HAP-1 (cell line): ENCODE measurements around the gene SBNO2.

ENCODE experiments used
- DNase-seq, 2 experiments: peaks; one replicate each; pipeline ENCODE4 v3.0.0-alpha.2; 2016 to 2020; ENCODE audit warnings: low spot score in 2 of 2
- H3K27me3 ChIP-seq: fragments of 250-450 bp; sonication (Bioruptor Pico); 2 replicates; pipeline ENCODE4 v1.5.1; 2020; ENCODE audit warnings: low read depth, mild to moderate bottlenecking, moderate library complexity
- H3K36me3 ChIP-seq: fragments of 250-450 bp; sonication (Bioruptor Pico); replicated peaks from 2 replicates; pipeline ENCODE4 v1.5.1; 2020; ENCODE audit warnings: mild to moderate bottlenecking
- H3K4me1 ChIP-seq: fragments of 250-450 bp; sonication (Bioruptor Pico); 2 replicates; pipeline ENCODE4 v1.5.1; 2020; ENCODE audit warnings: mild to moderate bottlenecking
- H3K4me3 ChIP-seq: fragments of 250-450 bp; sonication (Bioruptor Pico); 2 replicates; pipeline ENCODE4 v1.5.1; 2020; ENCODE audit warnings: mild to moderate bottlenecking, moderate library complexity
- H3K9me3 ChIP-seq: fragments of 250-450 bp; sonication (Bioruptor Pico); 2 replicates; pipeline ENCODE4 v1.5.1; 2020; ENCODE audit warnings: mild to moderate bottlenecking, moderate library complexity
- in situ Hi-C: fragments of 300-500 bp; cut with MboI; formaldehyde crosslinking; loops from 3 replicates; pipeline ENCODE4 v1.14.3; 2020; ENCODE audit warnings: low sequenced_read_pairs, inconsistent platforms, mixed read lengths

Gene SBNO2

DNA sequence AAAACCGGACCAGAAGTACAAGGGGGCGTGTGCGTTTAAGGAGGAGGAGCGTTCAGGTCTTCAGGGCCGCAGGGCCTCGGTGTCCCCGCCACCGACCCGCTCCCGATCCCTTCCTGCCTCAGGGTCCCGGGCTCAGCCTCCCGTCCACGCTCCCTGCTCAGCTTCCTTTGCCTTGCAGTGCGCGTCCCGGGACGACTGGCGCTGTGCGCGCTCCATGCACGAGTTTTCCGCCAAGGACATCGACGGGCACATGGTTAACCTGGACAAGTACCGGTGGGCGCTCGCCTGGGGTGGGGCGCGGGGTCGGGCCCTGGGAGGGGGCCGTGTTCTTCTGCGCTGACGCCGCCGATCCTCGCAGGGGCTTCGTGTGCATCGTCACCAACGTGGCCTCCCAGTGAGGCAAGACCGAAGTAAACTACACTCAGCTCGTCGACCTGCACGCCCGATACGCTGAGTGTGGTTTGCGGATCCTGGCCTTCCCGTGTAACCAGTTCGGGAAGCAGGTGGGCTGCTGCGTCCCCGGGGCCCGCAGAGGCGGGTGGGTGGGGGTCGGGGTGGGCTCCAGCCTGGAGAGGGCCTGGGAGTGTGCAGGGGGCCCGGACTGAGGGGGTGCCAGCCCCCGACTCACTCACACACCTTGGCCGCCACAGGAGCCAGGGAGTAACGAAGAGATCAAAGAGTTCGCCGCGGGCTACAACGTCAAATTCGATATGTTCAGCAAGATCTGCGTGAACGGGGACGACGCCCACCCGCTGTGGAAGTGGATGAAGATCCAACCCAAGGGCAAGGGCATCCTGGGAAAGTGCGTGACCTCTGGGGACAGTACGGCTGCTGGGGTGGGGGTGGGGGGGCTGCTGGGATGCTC lies 68.8 kb downstream of the SBNO2 start:
- no peaks in the 10 kb centered on the region for H3K27me3 ChIP-seq
- in situ Hi-C loops: loop anchor here (5.0 kb wide), 1 partner anchor 97 kb away; no protein-coding TSS in a partner anchor
- peaks cover 26% of the 10 kb centered on the region for H3K36me3 ChIP-seq
- H3K9me3 ChIP-seq: no peaks in the 10 kb centered on the region
- peak overlapping the region; percentile 64 for H3K4me3 ChIP-seq
- peaks cover 11% of the 10 kb centered on the region for H3K4me1 ChIP-seq
- peak in 1 of 2 experiments; percentile 56 for DNase-seq

DNA sequence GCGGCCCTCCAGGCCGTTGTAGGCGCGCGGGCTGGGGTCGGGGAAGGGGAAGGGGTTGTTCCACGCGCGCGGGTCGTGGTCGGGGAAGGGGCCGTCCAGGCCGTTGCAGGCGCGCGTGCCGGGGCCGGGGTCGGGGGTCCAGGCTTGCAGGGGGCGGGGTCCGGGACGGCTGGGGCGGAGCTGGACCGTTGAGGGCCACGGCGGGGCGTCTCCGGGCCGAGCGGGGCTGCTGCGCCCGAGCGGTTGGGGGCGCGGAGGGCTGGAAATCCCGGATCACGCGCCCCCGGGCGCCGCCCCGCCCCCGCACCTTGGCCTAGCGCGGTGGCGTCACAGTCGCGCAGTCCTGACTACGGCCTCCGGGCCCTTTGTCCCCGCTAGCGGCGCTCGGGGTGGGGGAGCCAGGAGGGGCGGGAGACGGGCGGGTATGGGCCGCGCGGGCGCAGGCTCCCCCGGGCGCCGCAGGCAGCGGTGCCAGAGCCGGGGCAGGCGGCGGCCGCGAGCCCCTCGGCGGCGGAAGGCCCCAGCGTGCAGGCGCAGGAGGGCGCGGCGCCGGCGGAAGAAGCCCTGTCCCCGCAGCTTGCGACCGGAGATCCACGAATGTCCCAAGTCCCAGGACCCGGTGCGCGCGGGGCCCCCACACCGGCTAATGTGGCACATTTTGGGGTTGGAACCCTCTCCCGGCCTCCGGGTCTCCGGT lies 69.6 kb downstream of the SBNO2 start:
- DNase-seq: peak; percentile 39 to 84
- no peaks in the 10 kb centered on the region for H3K27me3 ChIP-seq
- peak overlapping the region; percentile 64 for H3K4me3 ChIP-seq
- H3K36me3 ChIP-seq: peaks cover 26% of the 10 kb centered on the region
- in situ Hi-C loops: loop anchor here (5.0 kb wide), 1 partner anchor 98 kb away; no protein-coding TSS in a partner anchor
- peaks cover 11% of the 10 kb centered on the region for H3K4me1 ChIP-seq
- H3K9me3 ChIP-seq: no peaks in the 10 kb centered on the region

DNA sequence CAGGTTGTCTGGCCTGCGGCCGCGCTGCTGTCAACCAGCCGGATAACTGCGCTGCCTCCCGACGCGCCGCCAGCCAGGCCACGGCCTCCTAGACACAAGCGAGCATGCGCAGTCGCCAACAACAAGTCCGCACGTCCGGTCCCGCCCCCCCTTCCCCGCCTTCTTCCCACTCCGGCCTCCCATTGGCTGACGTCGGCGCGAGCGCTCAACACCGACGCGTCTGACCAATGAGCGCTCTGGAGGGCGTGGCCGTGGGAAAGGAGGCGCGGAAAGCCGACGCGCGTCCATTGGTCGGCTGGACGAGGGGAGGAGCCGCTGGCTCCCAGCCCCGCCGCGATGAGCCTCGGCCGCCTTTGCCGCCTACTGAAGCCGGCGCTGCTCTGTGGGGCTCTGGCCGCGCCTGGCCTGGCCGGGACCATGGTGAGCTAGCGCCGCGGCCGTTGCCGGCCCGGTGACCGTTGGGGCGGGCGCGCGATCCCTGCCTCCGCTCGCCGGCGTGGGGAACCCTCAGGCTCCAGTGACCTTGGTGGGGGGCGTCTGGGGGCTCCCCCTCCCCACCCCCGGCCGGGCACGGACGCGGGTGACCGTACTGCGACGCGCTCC lies 70.3 kb downstream of the SBNO2 start, which contains the start of gene GPX4:
Gene GPX4, plus strand, starts transcription at position 287 of the 603 bp plus-strand sequence. Its CDS starts 50 bp downstream, at position 337.
- DNase-seq: peak; percentile 95 to 99
- peaks cover 11% of the 10 kb centered on the region for H3K4me1 ChIP-seq
- no peaks in the 10 kb centered on the region for H3K9me3 ChIP-seq
- no peaks in the 10 kb centered on the region for H3K27me3 ChIP-seq
- peak within 1 kb of the TSS; percentile 64 for H3K4me3 ChIP-seq
- peaks cover 22% of the 10 kb centered on the region for H3K36me3 ChIP-seq
- in situ Hi-C loops: no loop called here

DNA sequence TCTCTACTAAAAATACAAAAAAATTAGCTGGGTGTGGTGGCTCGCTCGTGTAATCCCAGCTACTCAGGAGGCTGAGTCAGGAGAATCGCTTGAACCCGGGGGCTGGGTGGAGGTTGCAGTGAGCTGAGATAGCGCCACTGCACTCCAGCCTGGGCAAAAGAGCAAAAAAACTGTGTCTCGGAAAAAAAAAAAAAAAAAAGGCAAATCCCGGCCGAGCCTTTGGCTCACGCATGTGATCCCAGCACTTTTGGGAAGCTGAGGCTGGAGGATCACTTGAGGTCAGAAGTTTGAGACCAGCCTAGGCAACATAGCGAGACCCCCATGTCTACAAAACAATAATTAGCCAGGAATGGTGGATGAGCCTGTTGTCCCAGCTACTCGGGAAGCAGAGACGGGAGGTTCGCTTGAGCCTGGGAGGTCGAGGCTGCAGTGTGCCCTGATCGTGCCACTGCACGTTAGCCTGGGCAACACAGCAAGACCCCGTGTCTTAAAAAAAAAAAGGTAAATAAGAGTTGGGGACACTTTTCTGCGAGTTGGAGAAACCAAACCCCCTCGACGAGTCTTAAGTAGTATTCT lies 70.8 kb downstream of the SBNO2 start:
- peak overlapping the region; percentile 64 for H3K4me3 ChIP-seq
- H3K36me3 ChIP-seq: peaks cover 20% of the 10 kb centered on the region
- in situ Hi-C loops: no loop called here
- peaks cover 11% of the 10 kb centered on the region for H3K4me1 ChIP-seq
- H3K27me3 ChIP-seq: no peaks in the 10 kb centered on the region
- no peak for DNase-seq
- no peaks in the 10 kb centered on the region for H3K9me3 ChIP-seq

DNA sequence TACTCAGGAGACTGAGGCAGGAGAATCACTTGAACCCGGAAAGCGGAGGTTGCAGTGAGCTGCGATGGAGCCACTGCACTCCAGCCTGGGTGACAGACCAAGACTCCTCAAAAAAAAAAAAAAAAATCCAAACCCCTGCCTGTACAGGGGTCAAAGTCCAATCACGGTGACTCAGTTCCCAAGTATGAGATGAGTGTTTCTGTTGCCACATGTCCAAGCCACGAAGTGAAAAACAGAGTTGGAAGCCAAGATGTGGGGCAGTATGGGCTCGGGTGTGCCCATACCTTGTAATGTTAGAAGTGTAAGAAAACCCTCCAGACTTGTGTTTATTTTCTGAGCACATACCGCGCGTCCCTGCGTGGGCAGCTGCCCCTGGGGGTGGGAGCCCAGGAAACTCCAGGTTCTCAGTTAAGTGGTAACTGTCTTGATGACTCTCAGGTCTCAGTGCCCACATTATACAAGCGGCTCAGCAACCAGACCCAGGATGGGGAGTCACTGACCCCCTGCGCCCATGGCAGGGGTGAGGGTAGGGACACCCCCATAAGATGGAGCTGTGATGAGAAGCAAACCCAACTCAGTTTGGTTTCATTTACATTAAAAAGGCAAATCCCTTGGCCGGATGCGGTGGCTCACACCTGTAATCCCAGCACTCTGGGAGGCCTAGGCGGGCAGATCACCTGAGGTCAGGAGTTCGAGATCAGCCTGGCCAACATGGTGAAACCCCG lies 71.5 kb downstream of the SBNO2 start:
- peaks cover 11% of the 10 kb centered on the region for H3K4me1 ChIP-seq
- H3K9me3 ChIP-seq: no peaks in the 10 kb centered on the region
- in situ Hi-C loops: no loop called here
- peaks cover 16% of the 10 kb centered on the region for H3K36me3 ChIP-seq
- no peak overlapping the region for H3K4me3 ChIP-seq
- no peaks in the 10 kb centered on the region for H3K27me3 ChIP-seq
- DNase-seq: no peak

DNA sequence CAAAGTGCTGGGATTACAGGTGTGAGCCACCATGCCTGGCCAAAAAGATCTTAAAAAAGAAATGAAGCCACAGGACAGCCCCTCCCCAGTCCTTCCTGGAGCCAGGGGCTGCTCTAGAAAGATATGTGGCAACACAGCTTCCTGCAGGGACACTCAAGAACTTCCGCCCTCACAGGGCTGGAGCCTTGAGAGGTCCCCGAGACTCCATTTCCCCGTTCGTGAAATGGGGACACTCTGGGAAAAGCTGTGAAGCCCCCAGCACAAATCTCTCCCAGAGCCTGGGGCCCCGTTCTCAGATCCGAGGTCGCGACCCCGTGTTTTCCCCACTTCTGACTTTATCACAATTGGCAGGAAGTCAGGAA lies 72.8 kb downstream of the SBNO2 start:
- Histone ChIP-seq H3K27me3 (no peaks in the 10 kb centered on the region), H3K36me3 (peaks cover 4% of the 10 kb centered on the region), H3K9me3 (no peaks in the 10 kb centered on the region), H3K4me1 (peaks cover 11% of the 10 kb centered on the region), H3K4me3 (no peak overlapping the region)
- in situ Hi-C loops: no loop called here
- no peak for DNase-seq

DNA sequence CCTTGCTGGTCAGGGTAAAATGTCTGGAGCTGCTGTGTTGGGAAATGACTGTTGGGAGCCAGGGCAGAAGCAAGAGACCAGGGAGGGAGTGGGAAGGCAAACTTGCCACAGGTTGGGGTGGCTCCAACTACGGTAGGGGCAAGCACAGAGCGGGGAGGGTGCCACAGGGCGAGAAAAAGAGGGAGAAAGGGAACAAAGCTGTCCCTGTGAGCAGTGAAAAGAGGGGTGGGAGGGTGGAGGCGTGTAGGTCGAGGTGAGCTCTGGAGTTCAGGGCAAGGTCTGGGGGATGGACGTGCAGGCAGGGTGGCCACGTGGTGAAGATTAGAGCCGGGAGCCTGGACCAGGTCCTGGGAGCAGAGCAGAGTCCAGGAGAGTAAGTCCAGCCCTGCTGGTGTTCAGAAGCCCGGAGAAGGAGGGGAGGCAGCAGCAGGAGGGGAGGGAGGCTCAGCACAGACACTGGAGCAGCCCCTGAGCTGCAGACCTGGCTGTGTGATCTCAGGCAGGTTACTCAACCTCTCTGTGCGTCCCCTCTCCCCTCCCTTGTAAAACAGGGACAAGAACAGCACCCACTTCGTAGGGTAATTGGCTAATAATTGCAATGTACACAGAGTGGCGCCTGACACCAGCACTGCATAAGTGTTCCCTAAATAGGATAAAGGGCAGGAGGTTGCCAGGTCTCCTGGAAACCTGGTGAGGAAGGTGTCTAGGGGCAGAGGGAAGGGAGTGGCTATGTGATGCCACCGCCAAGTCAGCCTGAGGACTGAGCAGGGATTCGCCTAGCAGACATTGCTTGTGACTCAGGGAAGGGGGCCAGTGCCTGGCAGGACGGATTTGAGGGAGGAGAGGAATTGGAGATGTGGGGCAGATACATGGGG lies 75.7 kb downstream of the SBNO2 start:
- no peak for DNase-seq
- H3K4me3 ChIP-seq: no peak overlapping the region
- H3K4me1 ChIP-seq: peaks cover 20% of the 10 kb centered on the region
- in situ Hi-C loops: no loop called here
- no peaks in the 10 kb centered on the region for H3K27me3 ChIP-seq
- H3K36me3 ChIP-seq: peaks cover 6% of the 10 kb centered on the region
- no peaks in the 10 kb centered on the region for H3K9me3 ChIP-seq

DNA sequence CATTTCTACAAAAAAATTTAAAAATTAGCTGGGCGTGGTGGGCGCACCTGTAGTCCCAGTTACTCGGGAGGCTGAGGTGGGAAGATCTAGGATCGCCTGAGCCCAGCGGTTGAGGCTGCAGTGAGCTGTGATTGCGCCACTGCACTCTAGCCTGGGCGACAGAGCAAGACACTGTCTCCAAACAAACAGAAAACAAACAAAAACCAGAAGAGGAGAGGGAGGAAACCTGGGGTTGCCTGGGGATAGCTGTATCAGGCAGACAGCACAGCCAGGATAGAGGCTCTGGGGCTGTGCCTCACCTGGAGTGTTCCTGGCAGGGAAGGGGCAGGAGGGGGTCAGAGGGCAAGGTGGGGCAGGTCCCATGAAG lies 76.3 kb downstream of the SBNO2 start:
- in situ Hi-C loops: no loop called here
- peaks cover 19% of the 10 kb centered on the region for H3K4me1 ChIP-seq
- H3K9me3 ChIP-seq: no peaks in the 10 kb centered on the region

DNA sequence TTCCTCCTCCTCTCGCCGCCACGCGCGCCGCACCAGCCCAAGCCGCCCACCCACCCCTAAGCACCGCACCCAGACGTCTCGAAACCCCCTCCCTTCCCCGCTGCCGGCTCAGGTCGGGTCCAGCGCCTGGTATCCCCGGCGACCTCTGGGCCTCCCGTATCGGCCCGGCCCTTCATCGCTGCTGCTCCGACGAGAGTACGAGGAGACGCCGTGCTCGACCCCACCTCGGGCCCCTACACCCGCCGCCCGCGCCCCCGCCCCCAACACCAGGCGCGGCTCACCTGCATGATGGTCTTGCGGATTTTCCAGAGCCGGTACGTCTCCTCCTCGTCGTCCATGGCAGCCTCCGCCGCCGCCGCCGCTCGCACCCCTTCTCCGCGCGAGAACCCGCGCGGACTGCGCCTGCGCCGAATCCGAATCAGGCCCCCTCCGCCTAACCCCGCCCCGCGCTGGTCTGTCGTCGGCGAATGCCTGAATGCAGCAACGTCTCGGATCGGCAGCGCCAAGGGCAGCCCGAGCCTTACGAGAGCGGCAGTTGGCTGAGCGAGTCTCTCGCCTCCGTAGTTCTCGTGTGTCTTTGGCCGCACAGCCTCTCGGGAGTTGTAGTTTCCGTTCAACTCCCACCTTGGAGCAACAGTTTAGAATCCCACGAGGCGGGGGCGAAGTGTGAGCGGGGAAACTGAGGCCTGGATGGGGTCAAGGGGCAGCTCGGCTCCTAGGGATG lies 78.9 kb downstream of the SBNO2 start, which contains the start of gene POLR2E:
Gene POLR2E, minus strand, starts transcription at position 398 of the 724 bp plus-strand sequence. Its CDS starts 60 bp downstream, at position 338.
- H3K4me1 ChIP-seq: peaks cover 9% of the 10 kb centered on the region
- H3K4me3 ChIP-seq: peak within 1 kb of the TSS; percentile 96
- peaks cover 29% of the 10 kb centered on the region for H3K36me3 ChIP-seq
- DNase-seq: peak; percentile 95 to 97
- H3K27me3 ChIP-seq: no peaks in the 10 kb centered on the region
- H3K9me3 ChIP-seq: no peaks in the 10 kb centered on the region
- in situ Hi-C loops: no loop called here

More for the DNA sequence above, 76.3 kb downstream of the SBNO2 start:
- Histone ChIP-seq H3K36me3 (peaks cover 10% of the 10 kb centered on the region), H3K27me3 (no peaks in the 10 kb centered on the region), H3K4me3 (no peak overlapping the region)
- no peak for DNase-seq

DNA sequence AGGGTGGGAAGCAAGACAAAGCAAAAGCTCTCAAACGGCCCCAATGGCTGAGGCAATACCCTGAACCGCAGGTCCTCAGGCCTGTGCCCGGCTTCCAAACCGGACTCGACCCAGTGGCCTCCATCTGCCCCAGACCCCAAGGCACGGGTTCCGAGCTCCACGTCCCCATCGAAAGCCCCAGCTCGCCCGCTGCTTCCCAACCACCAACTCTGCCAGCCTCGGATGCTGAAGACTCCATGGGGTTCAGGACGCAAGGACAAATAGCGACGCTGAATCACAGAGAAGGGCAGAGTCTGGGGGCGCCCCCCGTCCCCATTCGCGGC lies 79.5 kb downstream of the SBNO2 start:
- DNase-seq: no peak
- H3K4me3 ChIP-seq: peak overlapping the region; percentile 96
- peaks cover 9% of the 10 kb centered on the region for H3K4me1 ChIP-seq
- H3K9me3 ChIP-seq: no peaks in the 10 kb centered on the region
- in situ Hi-C loops: no loop called here
- H3K27me3 ChIP-seq: no peaks in the 10 kb centered on the region
- H3K36me3 ChIP-seq: peaks cover 30% of the 10 kb centered on the region

DNA sequence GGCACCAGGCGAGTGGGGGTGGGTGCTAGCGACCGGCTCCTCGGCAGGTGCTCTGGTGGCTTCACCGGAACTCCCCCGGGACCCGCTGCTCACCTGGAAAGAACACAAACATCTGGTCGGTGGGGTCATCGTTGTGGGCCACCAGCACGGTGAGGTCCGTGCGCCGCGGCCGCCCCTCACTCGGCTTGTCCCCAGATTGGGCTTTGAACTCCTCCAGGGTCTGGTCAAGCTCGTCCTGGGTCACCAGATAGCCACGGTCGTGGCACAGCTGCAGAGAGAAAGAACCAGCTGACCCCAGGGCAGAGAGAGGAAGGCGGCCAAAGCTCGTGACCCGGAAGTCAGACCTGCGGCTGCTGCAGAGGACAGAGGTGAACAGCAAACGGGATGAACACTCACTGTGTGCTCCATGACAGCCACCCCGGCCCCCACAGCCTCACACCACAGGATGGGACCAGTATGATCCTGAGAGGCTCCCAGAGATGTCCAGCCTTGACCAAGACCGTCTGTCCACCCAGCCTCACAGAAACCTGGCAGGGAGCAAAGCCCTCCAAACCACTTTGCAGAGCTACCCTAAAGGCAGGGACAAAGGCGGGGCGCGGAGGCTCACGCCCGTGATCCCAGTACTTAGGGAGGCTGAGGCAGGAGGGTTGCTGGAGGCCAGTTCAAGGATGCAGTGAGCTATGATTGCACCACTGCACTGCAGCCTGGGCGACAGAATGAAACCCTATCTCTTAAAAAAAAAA lies 80.1 kb downstream of the SBNO2 start:
- Histone ChIP-seq H3K9me3 (no peaks in the 10 kb centered on the region), H3K4me1 (peaks cover 9% of the 10 kb centered on the region), H3K27me3 (no peaks in the 10 kb centered on the region), H3K4me3 (peak overlapping the region; percentile 96), H3K36me3 (peaks cover 35% of the 10 kb centered on the region)
- in situ Hi-C loops: no loop called here
- DNase-seq: no peak
